ENCODE data around the gene SETD1B.

DNA sequence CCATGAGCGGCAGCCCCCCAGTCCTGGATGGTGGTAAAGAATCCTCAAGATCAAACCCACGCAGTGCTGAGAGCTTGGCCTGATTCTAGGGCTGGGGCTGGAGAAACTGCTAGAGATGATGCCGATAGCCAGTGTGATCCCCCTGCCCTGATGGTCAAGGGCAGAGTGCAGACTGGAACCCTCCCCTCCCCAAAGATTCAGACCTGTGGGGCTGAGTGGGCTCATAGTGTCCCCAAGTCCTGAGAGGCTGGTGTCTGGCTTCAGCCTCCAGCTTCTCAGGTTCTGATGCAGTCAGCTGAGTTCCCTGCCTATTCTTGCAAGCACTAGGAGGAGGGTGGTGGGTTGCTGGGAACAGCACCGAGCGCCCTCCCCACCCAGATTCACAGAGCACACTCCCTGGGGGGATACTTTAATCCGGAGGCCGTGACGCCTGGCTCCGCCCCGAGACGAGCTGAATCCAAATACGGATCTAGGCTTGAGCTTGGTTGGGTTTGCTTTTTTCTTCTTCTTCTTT, 22.3 kb upstream of the SETD1B start:
- TF ChIP-seq POLR2A (IDR thresholded peaks at IDR 0.05; ENCODE audit: low read depth, low read length), result no peak
- TF ChIP-seq, protein P1, sequence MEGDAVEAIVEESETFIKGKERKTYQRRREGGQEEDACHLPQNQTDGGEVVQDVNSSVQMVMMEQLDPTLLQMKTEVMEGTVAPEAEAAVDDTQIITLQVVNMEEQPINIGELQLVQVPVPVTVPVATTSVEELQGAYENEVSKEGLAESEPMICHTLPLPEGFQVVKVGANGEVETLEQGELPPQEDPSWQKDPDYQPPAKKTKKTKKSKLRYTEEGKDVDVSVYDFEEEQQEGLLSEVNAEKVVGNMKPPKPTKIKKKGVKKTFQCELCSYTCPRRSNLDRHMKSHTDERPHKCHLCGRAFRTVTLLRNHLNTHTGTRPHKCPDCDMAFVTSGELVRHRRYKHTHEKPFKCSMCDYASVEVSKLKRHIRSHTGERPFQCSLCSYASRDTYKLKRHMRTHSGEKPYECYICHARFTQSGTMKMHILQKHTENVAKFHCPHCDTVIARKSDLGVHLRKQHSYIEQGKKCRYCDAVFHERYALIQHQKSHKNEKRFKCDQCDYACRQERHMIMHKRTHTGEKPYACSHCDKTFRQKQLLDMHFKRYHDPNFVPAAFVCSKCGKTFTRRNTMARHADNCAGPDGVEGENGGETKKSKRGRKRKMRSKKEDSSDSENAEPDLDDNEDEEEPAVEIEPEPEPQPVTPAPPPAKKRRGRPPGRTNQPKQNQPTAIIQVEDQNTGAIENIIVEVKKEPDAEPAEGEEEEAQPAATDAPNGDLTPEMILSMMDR (IDR thresholded peaks at IDR 0.05; ENCODE audit: extremely low read depth in 1 of 2, insufficient read depth in 1 of 2, low read depth in 1 of 2, low read length in 2 of 2), result no peak

All from endothelial cell of umbilical vein (primary cell).